KMS-11 (cell line): Measurements from ENCODE around the gene TNFAIP8.

Source experiments
- H2AFZ ChIP-seq: fragments of 200-600 bp; sonication (generic); 2 replicates; pipeline ENCODE4 v1.6.1; 2016; ENCODE audit warnings: antibody characterized with exemption, mixed run types, low read depth
- H3K27ac ChIP-seq: fragments of 200-600 bp; sonication (generic); 2 replicates; pipeline ENCODE4 v1.6.1; 2016; ENCODE audit warnings: mild to moderate bottlenecking, mixed run types
- H3K27me3 ChIP-seq: fragments of 200-600 bp; sonication (generic); 2 replicates; pipeline ENCODE4 v1.6.1; 2017; ENCODE audit warnings: mild to moderate bottlenecking, low read depth, mixed run types, moderate library complexity; ENCODE audit not compliant: insufficient read depth
- H3K36me3 ChIP-seq: fragments of 200-600 bp; sonication (generic); 2 replicates; pipeline ENCODE4 v1.6.1; 2017; ENCODE audit warnings: mild to moderate bottlenecking, mixed run types; ENCODE audit not compliant: insufficient read depth
- H3K4me1 ChIP-seq: fragments of 200-600 bp; sonication (generic); 2 replicates; pipeline ENCODE4 v1.6.1; 2016; ENCODE audit warnings: mild to moderate bottlenecking, low read depth, mixed run types; ENCODE audit not compliant: poor library complexity, severe bottlenecking
- H3K4me2 ChIP-seq: fragments of 200-600 bp; sonication (generic); 2 replicates; pipeline ENCODE4 v1.7.0; 2016; ENCODE audit warnings: mild to moderate bottlenecking, mixed run types
- H3K4me3 ChIP-seq: fragments of 200-600 bp; sonication (generic); IDR thresholded peaks from 2 replicates; pipeline ENCODE4 v1.6.1; 2017; ENCODE audit warnings: low read depth, low read length, mixed read lengths; ENCODE audit not compliant: insufficient read depth
- H3K79me2 ChIP-seq: fragments of 200-600 bp; sonication (generic); 2 replicates; pipeline ENCODE4 v1.6.1; 2016; ENCODE audit warnings: low read depth, mixed run types; ENCODE audit not compliant: insufficient read depth
- H3K9ac ChIP-seq: fragments of 200-600 bp; sonication (generic); 2 replicates; pipeline ENCODE4 v1.6.1; 2016; ENCODE audit warnings: mild to moderate bottlenecking, mixed run types
- H4K20me1 ChIP-seq: fragments of 200-600 bp; sonication (generic); 2 replicates; pipeline ENCODE4 v1.6.1; 2016; ENCODE audit warnings: mild to moderate bottlenecking, mixed run types; ENCODE audit not compliant: insufficient read depth
- CTCF ChIP-seq: fragments of 200-600 bp; sonication (generic); conservative IDR thresholded peaks from 2 replicates; pipeline ENCODE4 v1.6.1; 2017; ENCODE audit warnings: low read depth, mild to moderate bottlenecking, antibody characterized with exemption, low read length, moderate library complexity, mixed read lengths

TNFAIP8 gene

GRCh38 chr5:119360905-119361593 lies 5.2 kb downstream of the TNFAIP8 start:
- Histone ChIP-seq H3K27ac (no peak overlapping the region), H3K9ac (no peak overlapping the region), H3K36me3 (no peaks in the 10 kb centered on the region), H4K20me1 (no peaks in the 10 kb centered on the region), H3K27me3 (no peaks in the 10 kb centered on the region), H3K79me2 (no peaks in the 10 kb centered on the region), H3K4me1 (peaks cover 12% of the 10 kb centered on the region), H3K4me3 (no peak overlapping the region), H2AFZ (no peak overlapping the region), H3K4me2 (no peak overlapping the region)
- TF ChIP-seq CTCF, result no peak

- TF ChIP-seq CTCF, result no peak
- Histone ChIP-seq H3K4me3 (no peak overlapping the region), H3K4me1 (peaks cover 18% of the 10 kb centered on the region), H4K20me1 (no peaks in the 10 kb centered on the region), H3K79me2 (no peaks in the 10 kb centered on the region), H3K27me3 (no peaks in the 10 kb centered on the region), H2AFZ (no peak overlapping the region), H3K9ac (no peak overlapping the region), H3K4me2 (no peak overlapping the region), H3K27ac (no peak overlapping the region), H3K36me3 (no peaks in the 10 kb centered on the region)
Observed at GRCh38 chr5:119361594-119362125, 5.8 kb downstream of the TNFAIP8 start.

- Histone ChIP-seq H3K36me3 (no peaks in the 10 kb centered on the region), H3K27me3 (no peaks in the 10 kb centered on the region), H3K9ac (no peak overlapping the region), H3K4me1 (peaks cover 29% of the 10 kb centered on the region), H3K4me2 (no peak overlapping the region), H3K4me3 (no peak overlapping the region), H4K20me1 (no peaks in the 10 kb centered on the region), H2AFZ (no peak overlapping the region), H3K79me2 (no peaks in the 10 kb centered on the region), H3K27ac (no peak overlapping the region)
- no peak for TF ChIP-seq CTCF
Observed at GRCh38 chr5:119362714-119363113, 6.9 kb downstream of the TNFAIP8 start.

GRCh38 chr5:119363271-119363670 lies 7.5 kb downstream of the TNFAIP8 start:
- Histone ChIP-seq H3K27me3 (no peaks in the 10 kb centered on the region), H3K4me3 (no peak overlapping the region), H3K9ac (no peak overlapping the region), H3K79me2 (no peaks in the 10 kb centered on the region), H2AFZ (no peak overlapping the region), H3K4me2 (no peak overlapping the region), H4K20me1 (no peaks in the 10 kb centered on the region), H3K4me1 (peaks cover 34% of the 10 kb centered on the region), H3K36me3 (no peaks in the 10 kb centered on the region), H3K27ac (no peak overlapping the region)
- no peak for TF ChIP-seq CTCF
